Adipocyte (in vitro differentiated cells): ENCODE data around the gene MUSK.
A peak's percentile ranks its signal among the peaks of the same experiment; 100 is the strongest.

ENCODE experiments used
- DNase-seq: peaks from one replicate; pipeline ENCODE4 v3.0.0-alpha.2; 2015; ENCODE audit warnings: low read depth
- H3K27me3 ChIP-seq: replicated peaks from 2 replicates; pipeline ENCODE4 v1.7.0; 2013; ENCODE audit warnings: mild to moderate bottlenecking, low read length, moderate library complexity; ENCODE audit not compliant: control insufficient read depth, insufficient read depth
- H3K36me3 ChIP-seq: 2 replicates; pipeline ENCODE4 v1.7.0; 2013; ENCODE audit warnings: low read length, mild to moderate bottlenecking, moderate library complexity; ENCODE audit not compliant: control insufficient read depth, insufficient read depth, severe bottlenecking
- H3K4me1 ChIP-seq: 2 replicates; pipeline ENCODE4 v1.7.0; 2013; ENCODE audit warnings: mild to moderate bottlenecking, low read length, moderate library complexity; ENCODE audit not compliant: control insufficient read depth, insufficient read depth
- H3K4me3 ChIP-seq: 2 replicates; pipeline ENCODE4 v1.7.0; 2013; ENCODE audit warnings: mild to moderate bottlenecking, low read length, moderate library complexity
- H3K9ac ChIP-seq: 2 replicates; pipeline ENCODE4 v1.7.0; 2013; ENCODE audit warnings: mild to moderate bottlenecking, low read length, moderate library complexity
- H3K9me3 ChIP-seq: 2 replicates; pipeline ENCODE4 v1.7.0; 2013; ENCODE audit warnings: mild to moderate bottlenecking, low read length, moderate library complexity; ENCODE audit not compliant: control insufficient read depth

Gene MUSK

DNA sequence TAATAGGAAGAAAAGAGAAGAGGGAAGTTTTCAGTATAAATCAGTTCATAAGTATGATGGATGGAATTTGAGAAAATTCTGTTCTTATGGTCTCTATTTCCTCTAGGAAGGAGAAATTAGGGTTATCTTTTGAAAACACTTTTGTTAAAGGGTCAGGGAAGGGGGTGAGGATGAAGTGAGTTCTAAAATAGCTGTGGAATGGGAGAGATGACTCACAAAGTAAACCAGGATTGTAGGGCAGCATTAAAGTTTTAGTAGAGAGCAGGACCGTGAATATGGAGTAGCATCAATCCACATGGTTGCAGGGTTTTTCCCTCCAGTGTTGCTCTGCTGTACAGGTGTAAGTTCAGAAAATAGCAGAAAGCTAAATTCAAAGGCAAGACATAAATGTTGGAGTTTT is 32.4 kb downstream of the MUSK start:
- H3K9ac ChIP-seq: peak overlapping the region; percentile 49

DNA sequence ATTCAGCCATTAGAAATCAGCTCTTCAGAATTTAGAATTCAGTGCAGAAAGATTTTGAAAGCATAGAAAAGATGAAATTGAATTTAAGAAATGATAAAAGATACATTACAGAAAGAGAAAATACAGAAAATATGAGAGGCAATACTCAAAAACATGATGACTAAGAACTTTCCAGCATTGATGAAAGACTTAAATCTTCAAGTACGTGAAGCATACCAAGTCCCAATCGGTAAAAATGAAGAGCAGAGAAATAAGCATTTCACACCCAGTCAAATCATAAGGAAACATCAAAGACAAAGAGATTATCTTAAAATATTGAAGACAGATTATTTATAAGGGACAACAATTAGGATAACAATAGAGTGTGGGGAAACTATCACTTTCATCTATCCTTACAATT is 35.1 kb downstream of the MUSK start:
- no peak overlapping the region for H3K4me3 ChIP-seq
- H3K9me3 ChIP-seq: peaks cover 4% of the 10 kb centered on the region
- no peaks in the 10 kb centered on the region for H3K27me3 ChIP-seq
- H3K36me3 ChIP-seq: no peaks in the 10 kb centered on the region
- H3K9ac ChIP-seq: no peak overlapping the region
- peaks cover 18% of the 10 kb centered on the region for H3K4me1 ChIP-seq
- no peak for DNase-seq

More for the DNA sequence above, 32.4 kb downstream of the MUSK start:
- DNase-seq: peak; percentile 61
- H3K9me3 ChIP-seq: peaks cover 4% of the 10 kb centered on the region
- H3K36me3 ChIP-seq: no peaks in the 10 kb centered on the region
- H3K4me1 ChIP-seq: peaks cover 21% of the 10 kb centered on the region
- no peaks in the 10 kb centered on the region for H3K27me3 ChIP-seq
- H3K4me3 ChIP-seq: peak overlapping the region; percentile 44

DNA sequence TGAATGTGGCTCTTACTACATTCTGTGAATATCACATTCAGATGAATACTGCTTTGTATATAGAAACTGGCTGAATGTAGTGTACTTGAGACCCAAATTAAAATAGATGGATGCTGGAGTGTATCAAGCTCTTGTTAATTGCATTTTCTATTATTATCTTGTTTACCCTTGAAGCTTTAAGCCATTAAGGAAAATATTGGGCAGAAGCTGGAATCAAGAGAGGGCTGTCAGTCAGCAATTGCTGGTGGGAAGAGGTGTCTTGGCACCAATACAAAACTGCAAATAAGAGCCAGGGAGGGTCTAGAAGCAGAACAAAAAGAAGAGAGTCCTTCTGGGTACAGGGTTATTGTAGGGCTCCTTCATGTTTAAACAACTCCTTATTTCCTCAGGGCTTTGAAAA is 38.8 kb downstream of the MUSK start:
- DNase-seq: no peak
- Histone ChIP-seq H3K9me3 (peaks cover 4% of the 10 kb centered on the region), H3K9ac (no peak overlapping the region), H3K36me3 (no peaks in the 10 kb centered on the region), H3K4me3 (no peak overlapping the region), H3K4me1 (peaks cover 6% of the 10 kb centered on the region), H3K27me3 (no peaks in the 10 kb centered on the region)

DNA sequence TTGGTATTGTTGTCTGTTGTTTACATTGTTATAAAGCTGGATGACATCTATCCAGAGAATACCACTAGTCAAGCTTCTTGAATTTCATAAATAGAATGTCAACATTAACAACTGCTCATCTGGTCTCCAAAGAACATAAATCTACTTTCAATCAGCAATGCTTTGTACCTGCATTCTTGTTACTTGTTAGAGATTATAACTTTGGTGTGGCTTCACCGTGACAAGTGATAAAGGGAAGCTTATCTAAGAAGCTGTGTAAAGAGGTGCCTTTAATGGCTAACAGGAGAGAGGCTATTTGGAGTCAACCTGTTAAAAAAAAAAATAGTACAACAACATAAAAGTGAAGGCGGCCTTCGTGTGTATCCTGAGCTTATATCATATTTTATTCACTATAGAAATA is 41.8 kb downstream of the MUSK start:
- H3K9me3 ChIP-seq: no peaks in the 10 kb centered on the region
- H3K27me3 ChIP-seq: no peaks in the 10 kb centered on the region
- peaks cover 4% of the 10 kb centered on the region for H3K4me1 ChIP-seq
- H3K4me3 ChIP-seq: no peak overlapping the region
- no peak overlapping the region for H3K9ac ChIP-seq
- no peak for DNase-seq
- no peaks in the 10 kb centered on the region for H3K36me3 ChIP-seq

DNA sequence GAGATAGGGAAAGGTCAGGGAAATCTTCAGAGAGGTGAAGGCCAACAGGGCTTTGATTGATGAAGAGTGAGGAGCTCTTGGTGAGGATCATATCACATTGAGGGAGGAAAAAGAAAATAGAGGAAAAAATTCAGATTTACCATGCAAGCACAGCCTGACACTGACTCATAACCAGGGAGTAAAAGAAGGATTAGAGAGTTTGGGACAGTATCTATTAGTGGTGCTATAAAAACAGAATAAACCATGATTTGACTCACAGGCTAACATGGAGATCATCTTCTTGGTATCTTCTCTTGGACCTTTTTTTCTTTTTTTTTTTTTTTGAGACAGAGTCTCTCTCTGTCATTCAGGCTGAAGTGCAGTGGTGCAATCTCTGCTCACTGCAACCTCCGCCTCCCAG is 44.4 kb downstream of the MUSK start:
- no peaks in the 10 kb centered on the region for H3K27me3 ChIP-seq
- H3K4me1 ChIP-seq: peaks cover 4% of the 10 kb centered on the region
- H3K4me3 ChIP-seq: no peak overlapping the region
- no peak overlapping the region for H3K9ac ChIP-seq
- no peaks in the 10 kb centered on the region for H3K36me3 ChIP-seq
- DNase-seq: no peak
- H3K9me3 ChIP-seq: no peaks in the 10 kb centered on the region

DNA sequence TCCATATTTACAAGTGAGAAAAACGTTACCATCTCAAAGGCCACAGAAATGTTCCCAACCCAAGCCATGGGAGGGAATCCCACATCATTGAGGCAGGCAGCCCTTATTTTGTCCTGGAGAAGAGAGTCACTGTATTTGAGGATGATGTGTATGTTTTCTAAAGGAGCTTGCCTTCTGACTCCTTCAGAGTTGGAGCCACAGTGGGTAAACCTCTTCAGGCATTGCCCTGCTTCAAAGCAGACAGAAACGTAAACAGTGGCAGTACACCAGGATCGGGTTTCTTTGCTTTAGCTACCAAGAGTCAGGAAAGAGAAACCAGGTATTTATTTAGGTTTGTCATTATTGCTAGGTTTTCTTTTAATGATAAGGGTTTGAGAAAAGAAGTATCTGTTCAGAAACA is 45.7 kb downstream of the MUSK start:
- H3K9ac ChIP-seq: no peak overlapping the region
- H3K36me3 ChIP-seq: no peaks in the 10 kb centered on the region
- peak; percentile 38 for DNase-seq
- H3K27me3 ChIP-seq: no peaks in the 10 kb centered on the region
- H3K9me3 ChIP-seq: peaks cover 7% of the 10 kb centered on the region
- peaks cover 4% of the 10 kb centered on the region for H3K4me1 ChIP-seq
- no peak overlapping the region for H3K4me3 ChIP-seq

DNA sequence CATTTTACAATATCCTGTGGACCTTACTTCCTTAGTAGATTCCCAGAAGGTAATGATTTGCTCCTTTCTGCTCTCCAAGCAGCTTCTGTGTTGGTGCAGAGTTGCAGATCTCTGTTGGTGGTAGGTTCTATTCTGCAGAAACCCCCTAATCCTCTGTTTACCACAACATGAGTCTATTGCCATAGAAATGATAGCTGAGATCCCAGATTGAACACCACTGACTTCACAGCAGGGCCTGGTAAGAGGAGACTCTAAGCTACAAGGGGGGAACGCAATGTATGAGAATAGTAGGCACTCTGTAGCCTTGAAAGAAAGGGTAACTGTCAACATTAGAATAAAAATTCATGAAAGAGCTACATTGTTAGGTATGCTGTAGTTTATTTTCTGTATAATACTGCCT is 59.5 kb downstream of the MUSK start:
- no peak overlapping the region for H3K9ac ChIP-seq
- no peaks in the 10 kb centered on the region for H3K9me3 ChIP-seq
- no peaks in the 10 kb centered on the region for H3K27me3 ChIP-seq
- H3K4me1 ChIP-seq: peaks cover 19% of the 10 kb centered on the region
- no peak overlapping the region for H3K4me3 ChIP-seq
- no peak for DNase-seq
- H3K36me3 ChIP-seq: no peaks in the 10 kb centered on the region

DNA sequence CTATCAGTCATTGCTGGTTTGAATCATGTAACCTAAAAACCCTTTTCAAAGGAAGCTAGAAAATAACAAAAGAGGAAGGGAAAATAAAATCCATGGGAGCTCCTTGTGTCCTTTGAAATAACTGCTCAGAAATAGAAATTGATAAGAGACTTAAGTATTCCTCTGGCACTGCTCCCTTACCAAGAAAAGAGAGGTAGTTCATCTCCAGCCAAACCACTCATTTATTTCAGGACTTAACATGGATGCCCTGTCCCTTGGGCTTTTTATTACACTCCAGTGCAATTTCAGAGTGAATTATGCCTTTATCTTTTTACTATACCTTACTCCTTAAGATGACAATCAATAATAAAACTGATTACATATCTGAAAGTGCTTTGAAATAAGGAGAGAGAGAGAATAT is 61.0 kb downstream of the MUSK start:
- H3K9me3 ChIP-seq: no peaks in the 10 kb centered on the region
- no peak overlapping the region for H3K4me3 ChIP-seq
- no peaks in the 10 kb centered on the region for H3K27me3 ChIP-seq
- no peak overlapping the region for H3K9ac ChIP-seq
- DNase-seq: no peak
- no peaks in the 10 kb centered on the region for H3K36me3 ChIP-seq
- peaks cover 19% of the 10 kb centered on the region for H3K4me1 ChIP-seq

DNA sequence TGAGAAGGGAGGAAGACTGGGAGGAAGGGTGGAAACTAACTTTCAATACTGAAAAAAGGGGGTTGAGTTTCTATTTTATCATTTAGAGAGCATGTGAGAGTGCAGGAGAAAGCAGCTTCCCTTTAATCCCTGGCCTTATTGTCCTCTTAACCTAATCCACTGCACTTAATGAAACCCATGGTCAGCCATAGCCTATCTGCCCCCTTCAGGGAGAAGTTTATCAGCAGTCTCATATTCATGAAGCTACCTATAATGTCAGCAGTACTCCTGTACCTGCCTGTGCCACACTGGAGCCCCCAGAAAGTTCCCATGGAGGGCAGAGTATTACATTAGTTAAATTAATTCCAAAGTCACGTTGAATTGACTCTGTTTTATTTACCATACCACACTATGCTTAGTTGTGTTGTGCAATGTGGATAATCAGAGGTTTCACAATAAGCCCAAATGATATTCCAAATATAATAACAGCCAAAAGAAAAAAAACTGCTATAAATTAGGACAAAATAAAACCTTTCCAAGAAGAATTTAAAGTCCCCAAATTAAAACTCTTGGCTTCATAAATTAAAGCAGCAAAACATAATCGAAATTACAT is 62.9 kb downstream of the MUSK start:
- peak; percentile 55 for DNase-seq
- Histone ChIP-seq H3K27me3 (no peaks in the 10 kb centered on the region), H3K4me1 (peaks cover 19% of the 10 kb centered on the region), H3K4me3 (peak overlapping the region; percentile 24), H3K36me3 (no peaks in the 10 kb centered on the region), H3K9me3 (no peaks in the 10 kb centered on the region), H3K9ac (peak overlapping the region; percentile 66)

DNA sequence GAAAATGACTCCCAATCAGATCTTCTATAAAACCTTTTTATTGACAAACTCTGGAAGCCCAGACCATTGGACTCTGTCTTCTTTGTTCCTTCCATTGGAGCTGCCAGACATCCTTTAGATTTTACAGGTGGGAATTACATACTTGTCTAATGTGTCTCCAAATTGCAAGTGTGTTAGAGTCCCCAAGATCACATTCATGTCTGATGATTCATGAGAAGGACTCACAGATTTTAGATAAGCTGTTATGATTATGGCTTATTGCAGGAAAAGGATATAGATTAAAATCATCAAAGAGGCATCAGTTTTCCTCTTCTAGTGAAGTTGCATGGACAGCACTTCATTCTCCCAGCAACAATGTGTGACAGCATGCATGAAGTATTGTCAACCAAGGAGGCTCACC is 70.4 kb downstream of the MUSK start:
- H3K27me3 ChIP-seq: no peaks in the 10 kb centered on the region
- H3K4me3 ChIP-seq: no peak overlapping the region
- H3K36me3 ChIP-seq: no peaks in the 10 kb centered on the region
- peaks cover 24% of the 10 kb centered on the region for H3K4me1 ChIP-seq
- DNase-seq: no peak
- H3K9ac ChIP-seq: no peak overlapping the region
- H3K9me3 ChIP-seq: no peaks in the 10 kb centered on the region

DNA sequence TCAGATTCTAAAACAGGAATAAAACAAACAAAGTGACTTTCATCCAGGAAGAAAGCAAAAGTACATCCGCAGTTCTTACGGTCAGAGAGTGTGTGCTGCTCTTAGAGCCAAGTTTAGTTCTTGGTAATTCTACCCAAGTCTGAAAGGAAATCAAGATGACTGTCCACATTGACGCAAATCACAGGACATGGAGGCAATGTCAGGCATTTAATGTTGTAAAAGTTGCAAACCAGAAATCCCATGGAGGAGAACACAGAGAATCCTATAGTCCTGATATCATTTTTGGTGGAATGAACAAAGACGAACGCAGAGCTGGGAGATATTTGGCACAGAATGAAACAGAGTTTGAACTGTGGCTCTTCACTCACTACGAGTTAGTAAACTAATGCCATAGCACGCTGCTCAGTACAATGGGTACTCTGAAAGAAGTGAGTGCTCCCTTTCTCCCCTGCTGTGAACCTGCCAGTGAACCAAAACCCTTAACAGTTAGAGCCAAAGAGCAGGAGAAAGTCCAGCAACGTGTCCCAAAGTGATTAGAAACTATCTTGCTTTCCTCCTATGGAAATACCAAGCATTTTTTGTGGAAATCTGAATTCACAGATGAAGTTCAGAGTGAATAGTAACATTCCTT is 74.3 kb downstream of the MUSK start:
- peak; percentile 63 for DNase-seq
- Histone ChIP-seq H3K4me3 (peak overlapping the region; percentile 60), H3K27me3 (no peaks in the 10 kb centered on the region), H3K9me3 (no peaks in the 10 kb centered on the region), H3K36me3 (no peaks in the 10 kb centered on the region), H3K9ac (peak overlapping the region; percentile 82), H3K4me1 (peaks cover 51% of the 10 kb centered on the region)
